ENCODE data around the gene GIPC3.
"Not testable (repeated sequence)": the region's sequence is repeated elsewhere in the genome, so short reads cannot be mapped to it uniquely, and the experiment has no call there.

The GIPC3 gene

GRCh38 chr19:3576696-3577443, 8.4 kb upstream of the GIPC3 start:
- DNase-seq = no peak

DNA sequence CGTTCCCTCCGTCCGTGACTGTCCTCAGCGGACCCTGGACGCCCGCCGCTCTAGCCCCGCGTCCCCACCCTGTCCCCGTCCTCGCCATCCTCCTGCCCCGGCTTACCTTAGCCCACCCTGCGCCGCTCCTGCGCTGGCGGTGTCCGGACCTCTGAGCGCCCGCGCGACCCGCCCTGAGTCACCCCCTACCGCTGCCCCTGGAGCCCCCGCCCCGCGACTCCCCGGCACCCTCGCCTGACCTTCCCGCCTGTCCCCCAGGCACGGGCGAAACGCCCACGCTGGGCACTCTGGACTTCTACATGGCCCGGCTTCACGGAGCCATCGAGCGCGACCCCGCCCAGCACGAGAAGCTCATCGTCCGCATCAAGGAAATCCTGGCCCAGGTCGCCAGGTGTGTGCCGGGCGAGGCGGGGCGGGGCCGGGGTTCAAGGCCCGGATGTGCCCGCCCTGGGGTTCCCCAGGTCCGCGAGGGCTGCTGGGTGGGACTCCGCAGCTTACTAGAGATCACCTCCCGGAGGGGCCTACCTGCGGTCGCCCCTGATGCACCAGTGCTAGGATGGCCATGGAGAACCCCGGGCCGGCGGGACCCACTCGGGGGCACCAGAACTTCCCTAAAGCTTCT, 7.4 kb upstream of the GIPC3 start:
- DNase-seq = no peak

GRCh38 chr19:3578390-3578789, 6.9 kb upstream of the GIPC3 start:
- no peak for DNase-seq

GRCh38 chr19:3580156-3580934, 4.9 kb upstream of the GIPC3 start:
- DNase-seq = no peak

DNA sequence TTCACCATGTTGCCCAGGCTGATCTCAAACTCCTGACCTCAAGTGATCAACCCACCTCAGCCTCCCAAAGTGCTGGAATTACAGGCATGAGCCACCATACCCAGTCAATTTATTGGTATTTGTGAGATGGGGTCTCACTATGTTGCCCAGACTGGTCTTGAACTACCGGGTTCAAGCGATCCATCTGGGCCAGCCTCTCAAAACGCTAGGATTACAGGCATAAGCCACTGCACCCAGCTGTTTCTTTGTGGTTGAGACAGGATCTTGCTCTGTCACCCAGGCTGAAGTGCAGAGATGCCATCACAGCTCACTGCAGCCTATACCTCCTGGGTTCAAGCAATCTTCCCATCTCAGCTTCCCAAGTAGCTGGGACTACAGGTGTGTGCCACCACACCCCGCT, 3.5 kb upstream of the GIPC3 start:
- DNase-seq = not testable (repeated sequence)

DNA sequence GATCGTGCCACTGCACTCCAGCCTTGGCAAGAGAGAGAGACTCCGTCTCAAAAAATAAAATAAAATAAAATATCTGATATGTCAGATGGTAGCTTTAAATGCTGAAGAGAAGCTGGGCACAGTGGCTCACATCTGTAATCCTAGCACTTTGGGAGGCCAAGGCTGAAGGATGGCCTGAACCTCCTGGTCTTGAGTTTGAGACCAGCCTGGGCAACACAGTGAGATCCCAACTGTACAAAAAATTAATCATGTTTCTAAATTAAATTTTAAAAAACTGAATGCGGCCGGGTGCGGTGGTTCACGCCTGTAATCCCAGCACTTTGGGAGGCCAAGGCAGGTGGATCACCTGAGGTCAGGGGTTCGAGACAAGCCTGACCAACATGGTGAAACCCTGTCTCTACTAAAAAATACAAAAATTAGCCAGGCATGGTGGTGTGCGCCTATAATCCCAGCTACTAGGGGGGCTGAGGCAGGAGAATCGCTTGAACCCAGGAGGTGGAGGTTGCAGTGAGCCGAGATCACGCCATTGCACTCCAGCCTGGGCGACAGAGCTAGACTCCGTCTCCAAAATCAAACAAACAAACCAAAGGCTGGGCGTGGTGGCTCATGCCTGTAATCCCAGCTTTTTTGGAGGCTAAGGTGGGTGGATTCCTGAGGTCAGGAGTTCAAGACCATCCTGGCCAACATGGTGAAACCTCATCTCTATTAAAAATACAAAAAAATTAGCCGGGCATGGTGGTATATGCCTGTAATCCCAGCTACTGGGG, 1.1 kb upstream of the GIPC3 start:
- not testable (repeated sequence) for DNase-seq

DNA sequence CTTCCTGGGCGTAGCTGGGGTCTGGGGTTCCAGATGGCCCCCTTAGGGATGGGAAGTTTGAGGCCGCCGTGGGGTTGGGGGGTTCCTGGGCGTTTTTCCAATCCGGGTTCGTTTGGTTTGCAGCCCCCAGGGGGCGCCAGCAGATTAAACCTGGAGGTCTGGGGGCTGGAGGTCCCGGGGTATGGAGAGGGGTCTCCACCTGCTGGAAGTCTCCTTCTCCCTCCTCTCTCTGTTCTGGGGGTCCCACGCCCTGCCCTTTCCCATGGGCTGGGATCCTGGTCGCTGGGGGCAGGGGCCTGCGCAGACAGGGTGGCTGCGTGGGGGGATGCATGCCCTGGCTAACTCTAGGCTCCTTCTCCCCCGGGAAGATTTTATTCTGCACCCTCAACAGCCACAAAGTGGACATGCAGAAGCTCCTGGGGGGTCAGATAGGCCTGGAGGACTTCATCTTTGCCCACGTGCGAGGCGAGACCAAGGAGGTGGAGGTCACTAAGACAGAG, 899 bp downstream of the GIPC3 start:
- DNase-seq = peak in 3 of 4 experiments; percentile 12 to 48 (median 13)

GRCh38 chr19:3586707-3587346, 1.5 kb downstream of the GIPC3 start:
- no peak for DNase-seq

DNA sequence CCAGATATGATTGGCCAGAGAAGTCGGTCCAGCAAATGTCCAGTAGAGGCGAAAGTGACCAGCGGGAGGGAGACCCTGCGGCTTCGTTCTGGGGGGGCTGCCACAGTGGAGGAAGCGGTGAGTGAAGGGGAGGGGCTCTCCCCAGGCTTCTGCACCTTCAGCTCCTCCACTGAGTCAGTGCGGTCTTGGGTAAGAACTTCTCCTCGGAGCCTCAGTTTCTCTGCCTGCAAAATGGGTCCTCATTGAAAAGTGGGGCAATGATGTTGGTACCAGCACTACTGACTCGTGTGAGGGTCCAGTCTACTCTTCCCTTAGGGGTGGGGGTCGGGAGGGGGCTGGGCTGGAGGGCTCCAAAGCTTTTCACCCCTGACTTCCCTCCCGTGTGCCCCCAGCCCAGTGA, 4.2 kb downstream of the GIPC3 start:
- DNase-seq = no peak

GRCh38 chr19:3589949-3590348, 4.7 kb downstream of the GIPC3 start:
- DNase-seq = no peak

- no peak for DNase-seq
Measured at GRCh38 chr19:3590991-3591659, 5.8 kb downstream of the GIPC3 start.

- no peak for DNase-seq
Measured at GRCh38 chr19:3591876-3592613, 6.8 kb downstream of the GIPC3 start.

DNA sequence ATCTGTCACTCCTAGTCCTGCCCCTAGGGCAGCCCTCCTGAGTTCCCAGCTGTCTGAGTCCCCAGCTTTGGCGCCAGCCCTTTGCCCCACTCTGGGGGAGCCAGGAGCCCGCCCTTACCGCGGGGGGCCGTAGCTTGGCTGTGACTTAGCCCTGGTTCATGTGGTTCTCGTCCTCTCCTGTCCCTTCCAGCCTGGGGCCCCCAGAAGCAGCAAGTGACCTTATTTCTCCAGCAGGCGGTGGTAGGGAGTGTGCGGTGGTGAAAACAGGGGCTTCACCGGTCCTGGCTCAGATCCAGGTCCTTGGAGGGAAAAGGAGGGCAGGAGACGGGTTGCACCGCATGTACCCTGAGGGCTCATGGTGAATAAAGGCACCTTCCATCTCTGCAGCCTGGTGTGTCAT, 7.9 kb downstream of the GIPC3 start:
- DNase-seq = no peak

- DNase-seq = no peak
Measured at GRCh38 chr19:3595521-3596061, 10.3 kb downstream of the GIPC3 start.

DNA sequence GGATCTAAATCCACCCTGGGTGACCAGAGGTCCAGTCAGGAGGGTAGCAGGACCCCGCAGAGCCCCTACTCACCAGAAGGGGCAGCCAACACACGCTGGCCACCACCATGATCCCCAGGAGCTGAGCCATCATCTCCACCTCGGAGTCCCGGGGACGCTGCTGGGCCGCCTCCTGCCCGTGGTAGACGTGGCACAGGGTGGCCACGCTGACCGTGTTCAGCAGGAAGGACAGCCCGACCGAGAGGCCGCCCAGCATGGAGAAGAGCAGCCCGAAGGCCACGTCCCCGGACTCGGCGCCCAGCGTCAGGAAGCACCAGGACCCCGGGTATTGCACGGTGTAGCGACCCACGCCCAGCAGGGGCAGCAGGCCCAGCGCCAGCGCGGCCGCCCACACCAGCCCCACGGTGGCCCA, 14.5 kb downstream of the GIPC3 start:
- no peak for DNase-seq

DNA sequence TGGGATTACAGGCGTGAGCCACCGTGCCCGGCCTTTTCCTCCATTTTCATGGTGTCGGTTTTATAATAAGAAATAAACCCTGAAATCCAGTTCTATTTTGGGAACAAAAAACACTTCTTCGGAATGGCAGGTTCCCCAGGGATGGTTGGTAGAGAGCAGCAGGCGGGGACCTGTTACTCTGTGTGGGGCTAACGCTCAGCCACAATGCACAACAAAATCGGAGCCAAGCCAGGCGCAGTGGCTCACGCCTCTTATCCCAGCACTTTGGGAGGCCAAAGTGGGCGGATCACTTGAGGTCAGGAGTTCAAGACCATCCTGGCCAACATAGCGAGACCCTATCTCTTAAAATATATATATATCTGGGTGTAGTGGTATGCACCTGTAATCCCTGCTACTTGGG, 15.7 kb downstream of the GIPC3 start:
- DNase-seq = no peak

DNA sequence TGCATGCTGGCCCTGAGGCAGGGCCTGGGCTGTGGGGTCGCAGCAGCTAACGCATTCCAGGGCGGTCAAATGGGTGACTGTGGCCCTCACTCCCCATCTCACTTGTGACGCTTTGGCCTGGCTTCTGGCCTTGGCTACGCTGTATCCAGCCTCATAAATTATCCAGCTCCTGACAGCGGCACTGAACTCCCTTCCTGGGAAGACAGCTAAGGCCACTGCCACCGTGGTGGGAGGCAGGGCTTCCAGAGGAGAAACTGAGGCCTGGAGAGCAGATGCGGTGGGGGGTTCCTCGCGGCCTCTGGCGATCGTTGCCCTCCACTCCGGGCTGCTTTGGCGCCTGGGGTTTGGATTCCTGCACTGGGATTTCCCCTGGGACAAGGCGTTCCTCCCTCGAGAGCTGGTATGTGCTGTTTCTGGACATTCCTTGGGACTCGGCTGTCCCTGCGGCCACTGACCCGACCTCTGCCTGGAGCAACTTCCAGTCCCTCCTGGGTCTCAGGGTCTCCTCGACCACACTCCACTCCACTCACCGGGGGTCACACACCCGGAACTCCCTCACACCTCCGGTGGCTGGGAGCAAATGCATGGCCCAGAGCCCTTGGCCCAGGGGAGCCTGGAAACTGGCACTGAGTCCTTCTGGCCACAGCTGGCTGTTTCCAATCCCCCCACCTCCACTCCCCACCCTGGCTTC, 18.0 kb downstream of the GIPC3 start:
- no peak for DNase-seq

DNA sequence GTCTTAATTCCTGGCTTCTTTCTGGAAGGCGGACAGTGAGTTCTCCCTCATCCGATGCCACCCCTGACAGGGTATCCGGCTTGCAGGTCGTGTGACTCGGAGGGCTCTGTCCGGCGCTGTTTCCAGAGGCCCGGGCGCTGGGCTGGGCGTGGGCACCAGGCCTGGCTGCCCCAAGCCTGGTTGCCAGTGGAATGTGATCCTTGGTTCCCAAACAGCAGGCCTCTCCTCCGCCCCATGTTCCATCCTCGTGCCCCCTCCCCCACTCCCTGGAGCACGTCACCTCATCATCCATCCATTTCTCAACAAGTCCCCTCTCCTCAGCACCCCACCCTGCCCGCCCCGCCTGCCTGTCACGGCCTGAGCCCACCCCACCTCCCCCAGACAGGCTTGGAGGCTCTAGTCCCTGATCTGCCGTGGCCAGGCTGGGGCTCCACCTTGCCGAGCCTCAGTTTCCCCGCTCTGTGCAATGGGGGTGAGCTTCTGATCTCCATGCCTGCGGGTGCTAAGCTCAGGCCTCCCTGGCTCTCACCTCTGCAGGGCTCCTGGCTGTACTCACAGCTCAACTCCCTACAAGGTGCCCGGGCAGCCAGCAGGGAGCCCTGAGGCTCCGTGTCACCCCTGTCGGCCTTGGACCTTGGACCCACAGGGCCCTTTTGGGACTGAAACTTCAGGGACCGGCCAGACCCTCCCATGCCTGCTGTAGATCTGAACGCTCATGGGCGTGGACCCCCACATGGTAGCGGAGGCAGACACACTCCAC, 19.1 kb downstream of the GIPC3 start:
- no peak for DNase-seq

- DNase-seq = peak in 2 of 4 experiments; percentile 36 to 53
Measured at GRCh38 chr19:3604987-3605343, 19.7 kb downstream of the GIPC3 start.
